CD4-positive, CD25-positive, alpha-beta regulatory T cell (primary cell): ENCODE data around the gene PHACTR1. TPM values are rescaled to one million over a fixed set of nuclear protein-coding genes. Genes with fewer than 3 reads are reported as not detected.

Experiments
- ATAC-seq, 2 donors: fragments of 150-1000 bp; cut with Tn5 transposase; one replicate each; pipeline ENCODE4 v1.10.0; 2021; ENCODE audit warnings: low read depth in 2 of 2, moderate number of reproducible peaks in 2 of 2, moderate library complexity in 1 of 2
- DNase-seq, 3 donors: peaks; one replicate each; pipeline versions ENCODE4 v3.0.0 to v3.0.0-alpha.2; 2012 to 2022; ENCODE audit warnings: mixed read lengths in 1 of 3
- H3K27ac ChIP-seq: one replicate; pipeline ENCODE4 v1.7.0; 2013; ENCODE audit warnings: mild to moderate bottlenecking, low read length; ENCODE audit not compliant: insufficient read depth, poor library complexity, severe bottlenecking
- H3K27me3 ChIP-seq: one replicate; pipeline ENCODE4 v1.7.0; 2013; ENCODE audit warnings: low read length; ENCODE audit not compliant: control insufficient read depth, insufficient read depth
- H3K36me3 ChIP-seq: one replicate; pipeline ENCODE4 v1.7.0; 2013; ENCODE audit warnings: mild to moderate bottlenecking, low read length, moderate library complexity; ENCODE audit not compliant: control insufficient read depth, insufficient read depth
- H3K4me1 ChIP-seq: 2 replicates; pipeline ENCODE4 v1.7.0; 2013; ENCODE audit warnings: mild to moderate bottlenecking, low read length; ENCODE audit not compliant: insufficient read depth, control insufficient read depth, poor library complexity, severe bottlenecking
- H3K4me3 ChIP-seq: one replicate; pipeline ENCODE4 v1.7.0; 2013; ENCODE audit warnings: low read depth, mild to moderate bottlenecking, low read length, moderate library complexity
- H3K9me3 ChIP-seq, 2 experiments: 1 replicate in 1 of 2; 2 replicates in 1 of 2; pipeline ENCODE4 v1.7.0; 2013; ENCODE audit warnings: low read length in 2 of 2, mild to moderate bottlenecking in 1 of 2, moderate library complexity in 1 of 2; ENCODE audit not compliant: control insufficient read depth in 2 of 2
- H3K27ac Mint-ChIP-seq, 3 donors: one replicate each; pipeline ENCODE4 v1.8.0; 2020 to 2022; ENCODE audit warnings: mild to moderate bottlenecking in 3 of 3, mixed read lengths in 3 of 3, moderate library complexity in 2 of 3
- H3K27me3 Mint-ChIP-seq: one replicate; pipeline ENCODE4 v1.8.0; 2022; ENCODE audit warnings: mild to moderate bottlenecking, mixed read lengths
- H3K36me3 Mint-ChIP-seq: one replicate; pipeline ENCODE4 v1.8.0; 2020; ENCODE audit warnings: mixed read lengths
- H3K4me1 Mint-ChIP-seq, 4 donors: one replicate each; pipeline ENCODE4 v1.8.0; 2020 to 2022; ENCODE audit warnings: mixed read lengths in 4 of 4, mild to moderate bottlenecking in 1 of 4
- H3K4me3 Mint-ChIP-seq, 4 donors: one replicate each; pipeline ENCODE4 v1.8.0; 2020 to 2022; ENCODE audit warnings: mild to moderate bottlenecking in 4 of 4, mixed read lengths in 4 of 4, moderate library complexity in 3 of 4
- H3K9me3 Mint-ChIP-seq, 7 donors: one replicate each; pipeline ENCODE4 v1.8.0; 2020 to 2022; ENCODE audit warnings: mixed read lengths in 7 of 7, mild to moderate bottlenecking in 3 of 7, moderate library complexity in 2 of 7
- polyA plus RNA-seq, 4 donors: library from polyadenylated mRNA; unstranded; fragments of 300-500 nt; fragmentation: Illumina TruSeq; gene quantifications; one replicate each; pipeline ENCODE4 v1.2.3, GENCODE V29; 2021
- total RNA-seq: library from RNA; stranded (reverse); gene quantifications from one replicate; pipeline ENCODE4 v1.2.3, GENCODE V29; 2022

PHACTR1 gene
- total and polyA plus RNA-seq, 5 donors from 2014 or later: 0.28 to 1.6 (median 0.38) TPM

GRCh38 chr6:13081189-13081563 is 364.6 kb downstream of the PHACTR1 start:
- ATAC-seq (no peak), DNase-seq (no peak)
- Histone ChIP-seq H3K4me1 (no peaks in the 10 kb centered on the region), H3K36me3 (no peaks in the 10 kb centered on the region), H3K27me3 (no peaks in the 10 kb centered on the region), H3K9me3 (peaks cover 0 to 2% of the 10 kb centered on the region in 2 experiments), H3K4me3 (no peak overlapping the region), H3K27ac (no peak overlapping the region)
- H3K27me3 Mint-ChIP-seq: peaks cover 8% of the 10 kb centered on the region
- no peak overlapping the region for H3K27ac Mint-ChIP-seq
- H3K9me3 Mint-ChIP-seq: peaks cover 0 to 3% (median 2%) of the 10 kb centered on the region in 7 donors
- no peaks in the 10 kb centered on the region for H3K4me1 Mint-ChIP-seq
- H3K4me3 Mint-ChIP-seq: no peak overlapping the region
- no peaks in the 10 kb centered on the region for H3K36me3 Mint-ChIP-seq

GRCh38 chr6:13089296-13089994 is 372.9 kb downstream of the PHACTR1 start:
- Mint-ChIP-seq H3K36me3 (no peaks in the 10 kb centered on the region), H3K9me3 (peaks cover 0 to 5% (median 0%) of the 10 kb centered on the region in 7 donors), H3K4me3 (no peak overlapping the region), H3K27me3 (no peaks in the 10 kb centered on the region), H3K27ac (no peak overlapping the region), H3K4me1 (no peaks in the 10 kb centered on the region)
- Histone ChIP-seq H3K27ac (no peak overlapping the region), H3K4me3 (no peak overlapping the region), H3K36me3 (no peaks in the 10 kb centered on the region), H3K9me3 (peaks cover 0 to 4% of the 10 kb centered on the region in 2 experiments), H3K4me1 (no peaks in the 10 kb centered on the region), H3K27me3 (no peaks in the 10 kb centered on the region)
- no peak for ATAC-seq
- no peak for DNase-seq

- H3K27ac Mint-ChIP-seq: no peak overlapping the region
These were observed 374.6 kb downstream of the PHACTR1 start for GRCh38 chr6:13091192-13091591.

GRCh38 chr6:13094781-13095425 is 378.3 kb downstream of the PHACTR1 start:
- Histone ChIP-seq H3K36me3 (no peaks in the 10 kb centered on the region), H3K9me3 (no peaks in the 10 kb centered on the region), H3K4me3 (no peak overlapping the region), H3K27ac (no peak overlapping the region), H3K27me3 (no peaks in the 10 kb centered on the region), H3K4me1 (no peaks in the 10 kb centered on the region)
- Mint-ChIP-seq H3K4me3 (no peak overlapping the region), H3K27me3 (no peaks in the 10 kb centered on the region), H3K36me3 (no peaks in the 10 kb centered on the region), H3K4me1 (no peaks in the 10 kb centered on the region), H3K9me3 (peaks cover 0 to 2% (median 0%) of the 10 kb centered on the region in 7 donors), H3K27ac (no peak overlapping the region)
- ATAC-seq (no peak), DNase-seq (no peak)

More at GRCh38 chr6:13091192-13091591, 374.6 kb downstream of the PHACTR1 start:
- Mint-ChIP-seq H3K9me3 (peaks cover 0 to 5% (median 0%) of the 10 kb centered on the region in 7 donors), H3K4me3 (no peak overlapping the region), H3K27me3 (no peaks in the 10 kb centered on the region), H3K4me1 (no peaks in the 10 kb centered on the region), H3K36me3 (no peaks in the 10 kb centered on the region)
- Histone ChIP-seq H3K27ac (no peak overlapping the region), H3K4me3 (no peak overlapping the region), H3K36me3 (no peaks in the 10 kb centered on the region), H3K27me3 (no peaks in the 10 kb centered on the region), H3K4me1 (no peaks in the 10 kb centered on the region), H3K9me3 (peaks cover 0 to 4% of the 10 kb centered on the region in 2 experiments)
- no peak for DNase-seq
- ATAC-seq: no peak

- Histone ChIP-seq H3K9me3 (no peaks in the 10 kb centered on the region), H3K4me3 (no peak overlapping the region), H3K27ac (no peak overlapping the region), H3K4me1 (no peaks in the 10 kb centered on the region), H3K27me3 (peaks cover 4% of the 10 kb centered on the region), H3K36me3 (no peaks in the 10 kb centered on the region)
- H3K9me3 Mint-ChIP-seq: no peaks in the 10 kb centered on the region
- H3K4me1 Mint-ChIP-seq: no peaks in the 10 kb centered on the region
- H3K4me3 Mint-ChIP-seq: no peak overlapping the region
- ATAC-seq (no peak), DNase-seq (no peak)
- H3K36me3 Mint-ChIP-seq: no peaks in the 10 kb centered on the region
- H3K27me3 Mint-ChIP-seq: no peaks in the 10 kb centered on the region
- no peak overlapping the region for H3K27ac Mint-ChIP-seq
These were observed 379.5 kb downstream of the PHACTR1 start for GRCh38 chr6:13096084-13096483.

GRCh38 chr6:13097454-13097853 is 380.9 kb downstream of the PHACTR1 start:
- H3K4me1 Mint-ChIP-seq: no peaks in the 10 kb centered on the region
- H3K9me3 Mint-ChIP-seq: no peaks in the 10 kb centered on the region
- H3K4me3 ChIP-seq: no peak overlapping the region
- H3K4me1 ChIP-seq: no peaks in the 10 kb centered on the region
- DNase-seq (no peak), ATAC-seq (no peak)
- peaks cover 2% of the 10 kb centered on the region for H3K27me3 Mint-ChIP-seq
- no peaks in the 10 kb centered on the region for H3K36me3 ChIP-seq
- H3K4me3 Mint-ChIP-seq: no peak overlapping the region
- H3K27ac ChIP-seq: no peak overlapping the region
- peaks cover 4% of the 10 kb centered on the region for H3K27me3 ChIP-seq
- H3K9me3 ChIP-seq: no peaks in the 10 kb centered on the region
- no peaks in the 10 kb centered on the region for H3K36me3 Mint-ChIP-seq
- H3K27ac Mint-ChIP-seq: no peak overlapping the region

- Histone ChIP-seq H3K9me3 (no peaks in the 10 kb centered on the region), H3K4me3 (no peak overlapping the region), H3K27ac (no peak overlapping the region), H3K27me3 (peaks cover 4% of the 10 kb centered on the region), H3K4me1 (no peaks in the 10 kb centered on the region), H3K36me3 (no peaks in the 10 kb centered on the region)
- ATAC-seq: no peak
- Mint-ChIP-seq H3K27ac (no peak overlapping the region), H3K4me3 (no peak overlapping the region), H3K4me1 (no peaks in the 10 kb centered on the region), H3K9me3 (no peaks in the 10 kb centered on the region), H3K36me3 (no peaks in the 10 kb centered on the region), H3K27me3 (peaks cover 8% of the 10 kb centered on the region)
- DNase-seq: no peak
These were observed 381.4 kb downstream of the PHACTR1 start for GRCh38 chr6:13098006-13098405.
